NCI-H1092 (cell line): Measurements from ENCODE around the gene SEC16A.

Experiments used
- DNase-seq: peaks from one replicate; lab custom pipeline; 2025; lab: John Stamatoyannopoulos, UW

The SEC16A gene

DNA sequence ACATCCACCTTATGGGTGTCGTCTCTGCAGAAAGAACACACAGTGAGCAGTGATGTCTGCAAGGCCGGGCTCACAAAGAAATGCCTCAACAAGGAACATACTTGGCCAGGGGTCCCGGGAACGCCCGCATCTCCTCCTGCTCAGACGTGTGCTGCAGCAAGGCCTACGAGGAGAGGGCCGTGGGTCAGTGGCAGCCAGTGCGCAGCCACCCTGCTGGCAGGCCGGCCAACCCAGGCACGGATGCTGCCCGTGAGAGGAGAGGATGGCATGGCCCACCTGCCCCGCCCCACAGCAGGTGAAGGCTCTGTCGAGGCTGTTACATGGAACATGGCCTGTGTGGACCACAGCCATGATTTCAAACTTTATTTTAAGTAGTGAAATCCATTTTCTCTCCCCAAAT, 19.3 kb downstream of the SEC16A start:
- DNase-seq, result no peak

DNA sequence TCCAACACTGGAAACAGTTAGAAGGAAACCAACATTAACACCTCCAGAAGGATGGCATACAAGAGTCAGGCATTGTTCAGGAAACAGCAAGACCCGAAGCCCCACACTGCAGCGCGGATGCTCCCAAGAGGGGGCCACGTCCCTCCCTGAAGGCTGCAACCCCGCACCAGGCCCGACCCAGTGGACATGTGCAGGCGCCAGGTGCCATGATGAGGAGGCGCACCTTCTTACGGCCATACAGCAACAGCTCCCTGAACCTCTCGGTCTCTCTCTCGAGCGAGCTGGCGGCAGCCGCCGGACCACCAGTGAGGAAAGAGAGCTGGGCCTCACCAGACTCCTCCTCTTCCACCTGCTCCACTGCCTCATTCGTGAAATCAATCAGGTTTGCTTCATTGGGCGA, 20.2 kb downstream of the SEC16A start:
- no peak for DNase-seq

DNA sequence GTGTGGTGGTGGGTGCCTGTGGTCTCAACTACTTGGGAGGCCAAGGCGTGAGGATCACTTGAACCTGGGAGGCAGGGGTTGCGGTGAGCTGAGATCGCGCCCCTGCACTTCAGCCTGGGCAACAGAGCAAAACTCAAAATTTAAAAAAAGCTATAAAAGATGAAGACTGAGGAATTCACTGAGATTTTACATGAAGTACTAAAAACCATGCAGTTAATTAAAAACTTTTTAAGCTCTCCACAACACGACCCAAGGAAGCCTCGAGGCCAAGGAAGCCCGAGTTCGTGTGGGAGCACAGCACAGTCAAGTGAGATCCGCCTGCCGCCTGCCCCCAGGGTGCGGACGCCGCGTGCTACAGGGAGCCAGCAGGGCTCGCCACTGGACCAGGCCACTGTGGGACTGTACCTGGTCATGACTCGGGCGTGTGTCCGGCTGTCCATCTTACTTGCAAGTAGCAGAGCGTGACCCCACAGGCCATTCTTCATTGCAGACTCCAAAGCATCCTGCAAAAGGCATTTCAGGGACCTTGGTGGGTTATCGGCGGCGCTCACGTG, 22.0 kb downstream of the SEC16A start:
- no peak for DNase-seq

DNA sequence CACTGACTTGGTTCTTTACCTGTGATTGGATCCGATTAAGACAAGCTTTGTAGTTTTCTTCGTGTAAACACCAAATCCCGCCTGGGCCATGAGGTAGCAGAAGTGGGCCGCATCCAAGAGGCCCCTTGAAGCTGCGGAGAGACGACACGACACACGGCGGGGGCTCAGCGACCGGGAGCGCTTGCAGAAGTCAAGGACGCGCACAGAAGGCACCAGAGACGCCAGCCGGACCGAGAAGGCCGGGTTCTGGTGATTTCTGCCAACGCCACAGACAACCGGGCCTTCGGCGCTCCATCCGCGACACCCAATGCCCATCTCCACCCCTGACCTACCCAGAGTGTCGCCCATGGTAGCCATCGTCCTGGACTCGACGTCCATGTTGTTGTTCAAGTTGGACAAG, 23.4 kb downstream of the SEC16A start:
- no peak for DNase-seq

DNA sequence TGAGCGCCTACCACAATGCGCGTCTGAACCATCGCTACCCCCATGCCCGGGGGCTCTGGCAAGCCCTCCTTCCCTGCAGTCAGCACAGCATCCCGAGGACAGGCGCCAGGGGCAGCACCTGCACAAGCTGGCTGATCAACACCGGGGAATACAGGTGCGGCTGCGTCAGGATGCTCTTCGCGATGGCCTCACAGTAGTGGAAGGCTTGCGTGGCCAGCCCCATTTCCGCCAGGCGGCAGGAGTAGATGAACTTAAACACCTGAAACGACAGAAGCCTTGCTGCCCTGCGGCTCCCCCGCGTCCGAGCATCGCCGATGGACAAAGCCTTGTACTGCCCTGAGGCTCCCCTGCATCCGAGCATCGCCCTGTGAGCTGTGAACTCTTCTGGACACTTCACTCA, 25.5 kb downstream of the SEC16A start:
- DNase-seq, result no peak

DNA sequence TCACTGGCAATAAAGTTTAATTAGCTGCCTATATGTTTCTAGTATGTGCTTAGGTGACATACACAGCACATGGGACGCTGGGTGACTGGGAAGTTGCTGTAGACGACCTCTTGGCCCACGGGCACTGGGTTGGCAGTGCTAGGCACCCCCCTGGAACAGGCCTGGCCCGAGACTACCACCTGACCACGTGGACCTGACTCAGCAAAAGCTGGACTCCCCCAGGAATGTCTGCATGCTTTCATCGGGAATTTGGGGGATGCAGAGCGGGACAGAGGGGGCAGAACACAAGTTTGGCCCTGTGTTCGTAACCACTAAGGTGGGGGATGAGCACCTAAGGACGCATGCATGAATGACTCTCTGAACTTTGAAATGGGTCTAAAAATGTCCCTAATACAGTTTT, 26.6 kb downstream of the SEC16A start:
- no peak for DNase-seq

DNA sequence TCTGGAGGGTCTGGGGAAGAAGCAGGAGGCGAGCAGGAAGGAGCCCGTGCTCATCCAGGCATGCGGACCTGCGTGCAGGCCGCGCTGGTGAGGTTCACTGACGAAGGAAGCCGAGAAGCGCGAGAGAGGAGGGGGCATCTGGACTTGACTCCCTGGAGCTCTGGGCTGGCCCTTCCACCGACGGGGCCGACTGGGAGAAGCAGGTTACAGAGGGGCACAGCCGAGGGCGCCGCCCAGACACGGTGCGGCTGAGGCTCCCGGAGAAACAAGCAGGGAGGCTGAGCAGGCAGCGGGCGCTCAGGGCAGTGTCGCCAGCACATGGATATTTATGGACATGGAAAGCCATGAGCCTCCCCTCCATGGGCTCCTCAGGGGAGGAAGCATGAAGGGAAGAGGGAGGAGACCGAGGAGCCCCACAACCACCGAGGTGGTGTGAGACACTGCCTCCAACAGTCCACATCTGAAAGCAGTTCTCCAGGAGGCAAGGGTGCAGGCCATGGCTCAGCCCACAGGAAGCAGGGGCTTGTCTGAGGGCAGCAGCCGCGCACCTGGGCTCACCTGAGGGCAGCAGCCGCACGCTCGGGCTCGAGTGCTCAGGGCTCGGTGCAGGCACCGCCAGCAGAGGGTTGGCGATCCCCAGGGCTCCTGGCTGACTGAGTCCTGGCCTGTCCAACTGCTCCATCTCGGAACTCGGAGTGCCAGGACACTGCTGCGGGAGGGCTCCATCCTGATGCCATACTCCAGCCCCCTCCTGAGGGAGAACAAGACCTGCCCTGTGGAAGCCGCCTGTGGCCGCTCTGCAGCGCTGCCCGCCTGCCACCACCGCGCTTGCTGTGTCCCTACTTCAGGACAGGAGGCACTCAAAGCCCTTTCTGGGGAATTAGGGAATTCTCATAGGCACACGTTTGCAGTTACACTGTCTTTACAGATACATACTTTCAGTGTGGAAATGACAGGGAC, 27.5 kb downstream of the SEC16A start:
- no peak for DNase-seq

DNA sequence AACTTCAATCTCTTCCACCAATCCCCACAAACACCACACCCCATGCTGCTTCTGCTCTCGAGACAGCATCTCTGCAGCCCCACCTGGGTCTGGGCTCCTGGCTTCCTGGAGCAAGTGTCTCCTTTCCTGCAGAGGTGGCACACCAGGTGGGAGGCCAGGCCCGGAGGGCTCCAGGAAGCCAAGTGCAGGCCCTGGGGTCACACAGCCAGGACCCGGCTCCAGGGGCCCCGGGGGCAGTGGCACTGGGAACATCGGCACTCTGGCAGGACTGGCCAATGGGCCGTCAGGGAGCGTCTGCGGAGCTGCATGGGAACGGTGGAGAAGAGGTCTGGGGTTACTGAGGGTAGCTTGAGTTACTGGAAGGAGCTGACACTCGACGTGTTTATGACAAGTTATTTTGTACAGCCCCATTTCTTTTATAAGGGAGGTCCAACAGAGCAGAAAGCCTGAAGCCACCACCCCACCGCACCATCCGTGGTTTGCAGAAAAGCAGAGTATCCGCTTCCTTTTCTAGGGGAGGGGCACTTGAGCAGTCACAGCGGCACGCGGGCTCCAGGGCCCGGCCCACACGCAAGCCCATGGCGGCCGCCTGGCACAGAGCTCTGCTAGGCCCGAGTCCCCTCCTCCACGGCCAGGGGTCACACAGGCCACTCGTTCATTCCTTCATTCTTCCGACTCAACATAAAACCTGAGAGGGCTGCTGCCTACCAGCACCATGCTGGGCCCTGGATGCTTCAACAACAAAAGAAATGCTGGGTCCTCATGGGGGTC, 28.6 kb downstream of the SEC16A start:
- DNase-seq, result no peak

DNA sequence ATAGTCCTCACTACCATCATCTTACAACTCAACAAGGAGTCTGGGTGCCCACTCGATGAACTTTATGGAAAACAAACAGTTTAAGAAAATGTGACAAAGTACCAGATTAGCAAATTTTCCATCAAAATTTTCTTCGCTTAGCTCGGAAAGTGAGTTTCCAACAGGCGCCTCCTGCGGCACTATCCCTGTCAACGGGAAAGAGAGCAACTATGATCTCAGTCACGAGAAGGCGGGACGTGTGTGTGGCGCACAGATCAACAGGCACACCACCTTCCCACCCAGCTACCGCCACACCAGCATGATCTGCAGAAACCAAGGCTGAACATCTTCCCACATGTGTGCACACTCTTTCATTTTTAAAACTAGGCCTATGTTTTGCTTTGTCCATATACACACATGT, 29.5 kb downstream of the SEC16A start:
- DNase-seq, result no peak

DNA sequence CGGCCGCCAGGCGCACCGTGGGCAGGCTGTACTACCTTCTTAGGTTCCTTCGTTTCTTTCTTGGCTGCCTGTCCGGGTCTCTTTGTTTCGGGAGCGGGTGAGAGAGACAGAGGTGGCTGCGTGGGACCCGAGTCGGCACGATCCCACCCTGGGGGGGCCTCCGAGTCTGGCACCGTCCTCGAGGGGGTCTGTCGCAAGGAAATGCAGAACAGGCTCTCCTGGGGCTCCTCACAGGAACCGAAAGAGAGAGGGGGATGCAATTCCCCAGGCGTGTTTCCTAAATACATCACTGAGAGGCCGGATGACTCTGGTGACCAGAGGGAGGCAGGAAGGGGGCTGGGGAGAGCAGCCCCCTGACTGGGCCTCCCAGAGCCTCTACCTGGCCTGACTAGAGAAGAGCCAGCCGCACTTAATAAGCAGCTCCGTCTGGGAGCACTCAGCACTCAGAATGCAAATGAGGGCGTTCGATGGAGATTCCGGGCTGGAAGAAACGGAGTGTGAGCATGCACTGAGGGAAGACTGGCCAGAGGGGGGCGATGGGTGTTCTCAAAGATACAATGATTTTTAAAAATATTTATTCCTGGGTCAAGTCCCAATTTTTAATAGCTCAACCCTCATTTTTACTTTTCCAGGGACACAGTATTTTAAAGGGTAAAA, 31.5 kb downstream of the SEC16A start:
- no peak for DNase-seq

DNA sequence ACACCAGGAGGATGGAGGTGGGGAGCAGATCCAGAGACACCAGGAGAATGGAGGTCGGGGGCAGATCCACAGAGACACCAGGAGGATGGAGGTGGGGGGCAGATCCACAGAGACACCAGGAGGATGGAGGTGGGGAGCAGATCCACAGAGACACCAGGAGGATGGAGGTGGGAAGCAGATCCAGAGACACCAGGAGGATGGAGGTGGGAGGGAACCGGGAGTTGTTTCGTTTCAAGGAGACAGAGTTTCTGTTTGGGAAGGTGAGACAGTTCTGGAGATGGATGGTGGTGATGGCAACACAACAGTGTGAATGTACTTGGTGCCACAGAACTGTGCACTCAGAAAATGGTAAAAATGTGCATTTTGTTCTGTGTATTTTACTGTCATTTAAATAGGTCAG, 34.2 kb downstream of the SEC16A start:
- DNase-seq, result no peak

DNA sequence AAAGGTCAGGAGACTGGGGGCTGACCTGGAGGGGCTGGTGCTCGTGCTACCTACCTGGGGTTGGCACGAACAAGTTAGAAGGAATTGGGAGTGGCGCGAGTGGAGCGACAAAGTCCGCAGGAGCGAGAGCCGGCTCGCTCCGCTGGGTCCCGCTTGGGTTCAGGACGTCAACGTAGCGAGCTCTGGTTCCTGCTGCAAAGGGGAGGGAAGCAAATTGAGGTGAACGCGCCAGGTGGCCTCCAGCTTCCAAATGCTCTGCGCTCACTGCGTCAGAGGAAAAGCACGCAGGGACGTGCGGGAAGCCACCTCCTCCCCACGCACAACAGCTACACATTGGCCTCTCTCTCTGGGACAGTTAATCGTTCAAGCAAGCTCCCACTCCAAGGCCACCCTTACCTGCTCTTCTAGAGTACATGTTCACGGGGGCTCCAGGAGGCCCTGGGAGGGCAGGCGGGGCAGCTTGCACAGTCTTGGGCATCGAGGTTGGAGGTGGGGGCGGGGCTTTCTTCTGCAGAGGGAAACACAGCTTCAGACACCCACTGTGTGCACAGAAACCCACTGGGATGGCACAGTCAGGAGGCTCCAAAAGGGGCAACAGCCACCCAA, 35.6 kb downstream of the SEC16A start:
- no peak for DNase-seq

DNA sequence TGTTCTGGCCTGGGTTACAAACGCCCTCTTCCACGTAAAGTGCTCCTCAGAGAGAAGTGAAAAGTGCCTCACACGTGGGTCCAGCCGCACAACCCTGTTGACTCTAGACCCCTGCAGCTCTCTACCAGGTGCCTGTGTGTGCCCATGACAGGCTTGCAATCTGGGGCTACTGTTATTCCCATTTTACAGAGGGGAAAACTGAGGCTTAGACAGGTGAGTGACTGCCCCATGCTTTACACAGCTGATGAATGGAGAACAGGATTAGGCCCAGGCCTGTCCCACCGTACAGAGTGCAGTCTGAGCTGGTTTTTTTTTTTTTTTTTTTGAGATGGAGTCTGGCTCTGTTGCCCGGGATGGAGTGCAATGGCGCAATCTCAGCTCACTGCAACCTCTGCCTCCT, 37.0 kb downstream of the SEC16A start:
- DNase-seq, result no peak

DNA sequence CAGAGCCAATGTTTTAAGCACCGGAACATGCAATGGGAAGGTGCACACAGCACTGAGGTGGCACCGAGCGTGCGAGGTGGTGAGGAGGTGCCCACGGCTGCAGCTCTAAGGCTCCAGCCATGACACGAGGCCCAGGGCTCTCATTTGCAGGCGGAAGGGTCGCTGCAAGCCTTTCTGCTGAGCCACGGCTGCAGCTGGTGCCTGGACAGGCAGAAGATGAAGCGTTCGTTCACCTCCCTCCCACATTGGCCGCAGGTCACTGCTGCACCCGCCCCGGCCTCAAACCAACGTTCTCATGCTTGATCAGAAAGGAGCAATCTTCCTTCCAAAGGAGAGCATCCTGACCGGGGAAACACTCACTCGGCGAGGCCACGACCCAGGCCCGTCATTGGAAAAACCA, 38.7 kb downstream of the SEC16A start:
- DNase-seq, result no peak

DNA sequence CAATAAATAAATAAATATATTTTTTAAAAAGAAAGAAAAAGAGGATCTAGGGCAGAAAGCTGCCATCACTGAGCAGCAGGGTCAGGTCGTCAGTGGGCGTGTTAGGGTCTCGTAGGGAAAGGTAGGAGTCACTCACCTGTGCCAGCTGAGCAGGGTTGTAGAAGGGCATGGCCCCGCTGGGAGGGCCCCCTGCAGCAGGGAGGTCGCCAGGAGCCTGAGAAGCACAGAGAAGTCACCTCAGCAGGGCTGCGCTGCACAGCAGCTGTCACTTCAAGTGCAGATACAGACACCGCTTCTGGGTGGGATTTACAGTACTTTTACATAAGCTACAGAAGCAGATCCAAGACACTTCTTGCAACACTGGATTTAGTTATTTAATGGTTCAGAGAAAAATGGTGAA, 39.2 kb downstream of the SEC16A start:
- no peak for DNase-seq

DNA sequence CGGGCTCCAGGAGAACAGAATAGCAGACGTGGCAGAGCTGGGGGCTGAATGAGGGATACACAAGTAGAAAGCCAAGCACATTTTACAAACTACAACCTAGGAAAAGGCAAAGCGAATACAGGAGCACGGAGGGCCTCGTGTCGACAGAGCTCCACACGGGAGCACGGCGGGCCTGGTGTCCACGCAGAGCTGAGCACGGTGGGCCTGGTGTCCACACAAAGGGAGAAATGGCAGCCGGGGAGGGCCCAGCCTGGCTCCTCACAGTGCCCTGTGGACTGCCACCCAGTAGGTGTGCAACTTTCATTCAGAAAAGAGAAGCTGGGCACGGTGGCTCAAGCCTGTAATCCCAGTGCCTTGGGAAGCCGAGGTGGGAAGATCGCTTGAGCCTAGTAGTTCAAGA, 39.8 kb downstream of the SEC16A start:
- no peak for DNase-seq

DNA sequence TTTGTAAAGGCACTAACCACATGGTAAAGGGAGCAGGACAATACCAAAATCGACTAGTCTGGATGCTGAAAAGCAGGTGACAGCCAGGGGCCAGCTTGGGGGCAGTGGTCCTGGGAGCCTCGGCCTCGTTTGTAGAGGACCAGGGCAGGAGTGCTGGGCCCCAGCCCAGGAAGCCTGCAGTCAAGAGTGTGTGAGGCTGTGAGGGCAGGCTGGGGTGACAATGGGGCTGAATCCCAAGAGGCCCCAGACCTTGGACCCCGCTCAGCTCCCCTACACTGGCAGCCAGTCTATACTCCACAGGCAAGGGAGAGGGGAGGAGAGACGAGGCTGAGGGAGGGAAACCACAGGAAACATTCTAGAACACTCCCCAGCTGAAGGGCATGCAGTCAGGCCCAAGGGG, 40.6 kb downstream of the SEC16A start:
- DNase-seq, result no peak

DNA sequence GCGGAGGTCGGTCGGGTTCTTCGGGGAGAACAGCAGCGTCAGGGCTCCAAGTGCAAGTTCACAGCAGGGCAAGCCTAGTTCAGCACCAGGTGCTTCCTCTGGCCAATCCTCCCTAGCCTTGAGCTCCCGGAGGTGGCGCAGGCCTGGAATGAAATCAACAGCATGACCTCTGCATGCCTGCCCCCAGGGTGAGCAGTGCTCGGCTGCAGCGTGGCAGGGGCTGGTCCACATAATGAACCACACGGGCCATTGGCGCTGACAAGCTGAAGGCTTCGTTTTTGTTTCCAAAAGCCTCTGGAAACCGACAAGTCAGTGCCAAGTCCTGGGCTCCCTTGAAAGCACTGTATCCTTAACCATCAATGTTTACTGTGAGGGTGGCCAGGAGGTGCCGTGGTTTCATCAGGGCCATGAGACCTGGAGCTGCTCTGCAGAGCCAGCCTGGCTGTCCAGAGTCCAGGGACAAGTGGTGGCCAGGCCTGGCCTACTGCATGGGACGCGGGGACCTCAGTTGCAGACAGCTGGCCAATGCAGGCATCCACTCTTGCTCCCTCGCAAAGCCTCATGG, 41.1 kb downstream of the SEC16A start:
- no peak for DNase-seq

DNA sequence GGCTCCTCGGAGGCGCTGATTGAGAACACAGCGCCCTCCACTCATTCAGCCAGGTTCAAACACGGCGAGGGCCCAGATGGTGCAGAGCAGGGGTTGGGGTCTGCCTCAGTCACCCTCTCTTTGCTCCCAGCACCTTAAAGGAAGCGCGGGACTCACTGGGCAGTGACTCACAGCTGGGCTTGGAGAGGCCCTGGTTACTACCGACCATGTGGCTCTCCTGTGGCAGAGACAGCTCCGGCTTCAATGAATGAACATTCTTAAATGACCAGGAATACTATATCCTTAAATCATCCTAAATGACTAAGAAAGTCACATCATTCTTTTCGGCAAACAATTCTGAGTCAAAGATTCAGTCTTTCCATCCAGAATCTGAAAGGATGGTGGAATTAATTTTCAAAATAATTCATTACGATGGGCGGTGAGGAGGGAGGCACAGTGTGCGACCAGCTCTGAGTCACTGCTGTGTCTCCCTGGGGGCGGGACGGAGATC, 41.6 kb downstream of the SEC16A start:
- DNase-seq, result no peak

DNA sequence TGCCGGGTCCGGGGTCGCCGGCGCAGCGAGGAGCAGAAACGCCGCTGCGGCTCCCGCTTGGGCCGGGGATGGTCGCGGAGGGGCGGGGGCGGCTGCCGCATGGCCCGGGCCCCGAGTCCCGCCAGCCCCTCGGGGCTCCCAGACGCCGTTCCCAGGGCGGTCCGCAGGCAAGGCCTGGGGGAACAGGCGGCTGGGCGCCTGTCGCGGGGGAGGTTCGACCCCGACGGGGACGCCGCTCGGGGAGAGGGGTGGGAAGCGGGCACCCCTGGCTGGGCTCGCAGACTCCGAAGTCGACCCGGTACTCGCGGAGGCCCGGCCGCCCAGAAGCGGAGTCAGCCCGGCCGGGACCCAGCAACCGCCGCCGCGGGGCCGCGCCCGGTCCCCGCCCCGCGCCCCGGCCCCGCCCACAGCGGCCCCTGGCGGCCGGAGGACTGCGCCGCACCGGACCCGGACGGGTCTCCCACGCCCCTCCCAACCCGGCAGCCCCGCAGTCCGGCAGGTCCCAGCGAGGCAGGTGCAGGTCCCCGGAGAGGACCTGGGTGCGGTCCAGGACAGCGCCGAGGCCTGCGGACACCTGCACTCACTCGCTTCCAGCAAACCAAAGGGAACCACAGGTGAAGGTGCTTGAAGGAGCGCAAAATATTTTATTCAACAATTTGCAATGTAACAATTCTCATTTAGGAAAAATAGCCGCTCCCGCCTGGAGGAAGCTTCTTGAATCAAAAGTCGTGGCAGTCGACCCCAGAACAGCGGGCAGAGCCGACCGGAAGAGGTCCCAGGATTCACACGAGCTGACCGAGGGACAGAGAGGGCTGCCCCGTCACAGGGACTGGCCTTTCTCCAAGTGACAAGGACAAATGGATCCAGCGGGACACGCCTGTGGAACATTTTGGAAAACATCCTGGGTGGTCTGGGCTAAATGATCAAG, 43.1 kb downstream of the SEC16A start, which contains the start of gene INPP5E:
INPP5E (minus strand) TSS at position 365 of the 928 bp plus-strand sequence. CDS start 426 bp downstream, outside the sequence.
- DNase-seq, result peak; percentile 48
